Endodermal cell (in vitro differentiated cells): ENCODE measurements around the gene OR5B21. TPM values are rescaled to one million over a fixed set of nuclear protein-coding genes. Genes with fewer than 3 reads are reported as not detected.

Experiments
- DNase-seq: peaks from one replicate; pipeline ENCODE4 v3.0.0-alpha.2; 2017
- H3K27ac ChIP-seq: 2 replicates; pipeline ENCODE4 v1.5.1; 2013; ENCODE audit warnings: mild to moderate bottlenecking, low read depth, low read length, moderate library complexity
- H3K27me3 ChIP-seq: 2 replicates; pipeline ENCODE4 v1.6.1; 2013; ENCODE audit warnings: mild to moderate bottlenecking, low read length, moderate library complexity; ENCODE audit not compliant: insufficient read depth, control insufficient read depth, poor library complexity, severe bottlenecking
- H3K36me3 ChIP-seq: 2 replicates; pipeline ENCODE4 v1.7.0; 2013; ENCODE audit warnings: mild to moderate bottlenecking, low read length, moderate library complexity; ENCODE audit not compliant: control insufficient read depth, insufficient read depth
- H3K4me1 ChIP-seq: one replicate; pipeline ENCODE4 v1.7.0; 2013; ENCODE audit warnings: low read length; ENCODE audit not compliant: control insufficient read depth, insufficient read depth
- H3K4me3 ChIP-seq: 2 replicates; pipeline ENCODE4 v1.5.1; 2013; ENCODE audit warnings: mild to moderate bottlenecking, low read length, moderate library complexity
- H3K9ac ChIP-seq: 2 replicates; pipeline ENCODE4 v1.6.1; 2013; ENCODE audit warnings: mild to moderate bottlenecking, low read length, moderate library complexity; ENCODE audit not compliant: poor library complexity, severe bottlenecking; ENCODE audit errors: extremely low read depth
- H3K9me3 ChIP-seq: 2 replicates; pipeline ENCODE4 v1.6.1; 2013; ENCODE audit warnings: mild to moderate bottlenecking, low read length, moderate library complexity; ENCODE audit not compliant: control insufficient read depth
- H3K27ac Mint-ChIP-seq: 2 replicates; pipeline ENCODE4 v1.8.0; 2020; ENCODE audit warnings: mixed read lengths
- H3K27me3 Mint-ChIP-seq: 2 replicates; pipeline ENCODE4 v1.8.0; 2021; ENCODE audit warnings: mild to moderate bottlenecking, mixed read lengths; ENCODE audit not compliant: insufficient read depth
- H3K36me3 Mint-ChIP-seq: 2 replicates; pipeline ENCODE4 v1.8.0; 2020; ENCODE audit warnings: low read depth, mixed read lengths
- H3K4me1 Mint-ChIP-seq: 2 replicates; pipeline ENCODE4 v1.8.0; 2020; ENCODE audit warnings: mixed read lengths
- H3K4me3 Mint-ChIP-seq: 2 replicates; pipeline ENCODE4 v1.8.0; 2020; ENCODE audit warnings: mild to moderate bottlenecking, moderate library complexity, mixed read lengths
- H3K9me3 Mint-ChIP-seq: 2 replicates; pipeline ENCODE4 v1.8.0; 2020; ENCODE audit warnings: mild to moderate bottlenecking, mixed read lengths
- CTCF ChIP-seq: fragments of 200-600 bp; sonication (generic); conservative IDR thresholded peaks from 2 replicates; pipeline ENCODE4 v1.5.0; 2021; ENCODE audit warnings: antibody characterized with exemption, mild to moderate bottlenecking
- WGBS, 2 experiments: methylation state at CpG; one replicate each; pipeline versions ENCODE4 v1.1.5 to v1.1.7; 2013; ENCODE audit warnings: missing lambda C conversion rate in 2 of 2, mixed read lengths in 1 of 2; ENCODE audit not compliant: insufficient coverage in 1 of 2, insufficient read length in 1 of 2; 5-methylcytosine and 5-hydroxymethylcytosine counted together
- total RNA-seq, 2 donors: library from RNA; stranded (reverse); fragmentation: NEBNext Ultra II Directional in 1 of 2; extraction: Animal tissue kit (Norgen Biotek cat#: 25700) in 1 of 2; gene quantifications; 2 replicates in 1 of 2; 3 replicates in 1 of 2; pipeline ENCODE4 v1.2.1, GENCODE V29; 2021

The OR5B21 gene
- total RNA-seq, 2 donors from 2014 or later = not detected

GRCh38 chr11:58526721-58527120 is 18.8 kb upstream of the OR5B21 start:
- DNase-seq = no peak
- no peaks in the 10 kb centered on the region for H3K36me3 ChIP-seq
- Mint-ChIP-seq H3K9me3 (peaks cover 11% of the 10 kb centered on the region), H3K4me3 (no peak overlapping the region), H3K27ac (no peak overlapping the region), H3K27me3 (peaks cover 5% of the 10 kb centered on the region), H3K4me1 (peaks cover 5% of the 10 kb centered on the region), H3K36me3 (peaks cover 17% of the 10 kb centered on the region)
- no peaks in the 10 kb centered on the region for H3K4me1 ChIP-seq
- 82 to 90% methylated on average over 1 to 3 of the region's 3 CpGs for WGBS, 2 experiments
- peaks cover under 1% of the 10 kb centered on the region for H3K27me3 ChIP-seq
- H3K27ac ChIP-seq = no peak overlapping the region
- no peak overlapping the region for H3K9ac ChIP-seq
- TF ChIP-seq CTCF = no peak
- H3K4me3 ChIP-seq = no peak overlapping the region
- H3K9me3 ChIP-seq = no peaks in the 10 kb centered on the region

DNA sequence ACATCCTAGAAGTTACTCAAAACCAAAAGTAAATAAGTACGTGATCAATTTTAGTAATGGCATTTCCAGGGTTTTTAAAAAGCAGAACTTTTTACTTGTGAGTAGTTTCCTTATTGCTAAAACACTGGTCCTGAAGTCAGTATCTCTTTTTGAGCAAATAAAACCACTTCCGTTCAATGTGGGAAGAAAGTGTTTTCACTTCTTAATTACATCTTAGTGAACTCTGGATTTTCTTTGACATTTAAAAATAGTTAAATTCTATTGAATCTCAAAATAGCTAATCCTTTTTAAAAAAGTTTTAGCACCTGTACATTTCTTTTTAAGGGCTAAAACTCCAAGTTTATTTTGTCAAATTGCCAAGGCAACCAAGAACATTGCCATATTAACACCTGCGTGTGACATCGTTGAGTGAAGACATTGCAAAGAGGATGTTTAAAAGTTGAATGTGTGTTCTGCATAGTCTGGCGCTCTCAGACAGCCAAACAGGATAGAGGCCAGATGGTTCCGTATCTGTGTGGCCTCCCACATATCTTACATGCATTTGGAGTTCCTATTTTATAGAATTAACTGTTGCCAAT is 17.2 kb upstream of the OR5B21 start:
- Histone ChIP-seq H3K36me3 (no peaks in the 10 kb centered on the region), H3K27me3 (peaks cover 16% of the 10 kb centered on the region), H3K9me3 (no peaks in the 10 kb centered on the region), H3K4me3 (no peak overlapping the region), H3K27ac (no peak overlapping the region), H3K9ac (no peak overlapping the region), H3K4me1 (no peaks in the 10 kb centered on the region)
- H3K27me3 Mint-ChIP-seq = peaks cover 11% of the 10 kb centered on the region
- H3K4me3 Mint-ChIP-seq = no peak overlapping the region
- H3K4me1 Mint-ChIP-seq = peaks cover 5% of the 10 kb centered on the region
- H3K36me3 Mint-ChIP-seq = peaks cover 7% of the 10 kb centered on the region
- WGBS, 2 experiments = 66% methylated on average over 6 of the region's 6 CpGs; no CpG with 5 or more reads in 1 of the 2 experiments
- TF ChIP-seq CTCF = no peak
- peaks cover 5% of the 10 kb centered on the region for H3K9me3 Mint-ChIP-seq
- H3K27ac Mint-ChIP-seq = no peak overlapping the region
- DNase-seq = no peak

DNA sequence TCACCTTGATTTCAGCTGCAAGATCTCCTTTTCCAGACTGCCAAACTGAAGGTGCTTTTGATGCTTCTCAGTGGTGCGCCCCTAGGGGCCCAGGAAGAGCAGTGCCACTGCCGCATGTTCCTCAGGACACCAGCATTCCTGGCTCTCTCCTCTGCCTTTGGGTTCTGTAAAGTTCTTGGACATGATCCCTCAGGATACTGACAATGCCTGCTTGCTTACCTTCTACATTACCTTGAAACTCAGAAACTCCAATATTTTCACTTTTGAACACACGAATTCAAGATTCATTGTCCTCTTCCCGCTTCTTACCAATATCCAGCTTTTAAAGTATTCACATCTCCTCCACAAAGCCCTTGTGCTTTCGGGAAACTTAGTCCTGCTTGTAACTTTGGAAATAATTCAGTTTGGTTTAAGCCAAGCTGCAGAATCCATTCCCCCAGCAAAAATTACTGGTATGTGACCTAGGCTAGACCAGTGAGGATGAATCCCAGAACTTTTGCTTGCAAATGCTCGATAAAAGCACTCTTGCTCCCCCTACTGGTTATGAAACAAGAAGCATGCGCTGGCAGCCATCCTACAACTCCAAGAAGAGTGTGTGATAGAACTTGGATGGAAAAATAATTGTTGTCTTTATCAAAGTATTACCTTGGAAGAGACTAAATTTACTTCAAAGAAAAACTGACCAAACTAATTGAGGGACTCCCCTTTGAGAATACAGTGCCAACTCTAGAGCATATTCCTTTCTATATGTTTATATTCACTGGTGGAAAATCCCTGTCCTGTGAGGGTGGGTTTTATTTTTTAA is 16.5 kb upstream of the OR5B21 start:
- H3K36me3 Mint-ChIP-seq = no peaks in the 10 kb centered on the region

More for the DNA sequence above, 16.5 kb upstream of the OR5B21 start:
- H3K27ac Mint-ChIP-seq = no peak overlapping the region
- H3K27me3 ChIP-seq = peaks cover 22% of the 10 kb centered on the region
- H3K4me1 Mint-ChIP-seq = peaks cover 5% of the 10 kb centered on the region
- WGBS, 2 experiments = 20 to 23% methylated on average over 5 to 7 of the region's 7 CpGs
- TF ChIP-seq CTCF = peak; percentile 78
- peak overlapping the region; percentile 20 for H3K4me3 Mint-ChIP-seq
- H3K4me3 ChIP-seq = no peak overlapping the region
- peaks cover 15% of the 10 kb centered on the region for H3K27me3 Mint-ChIP-seq
- no peak overlapping the region for H3K9ac ChIP-seq
- no peak overlapping the region for H3K27ac ChIP-seq
- no peaks in the 10 kb centered on the region for H3K9me3 ChIP-seq
- H3K36me3 ChIP-seq = no peaks in the 10 kb centered on the region
- peak; percentile 88 for DNase-seq
- no peaks in the 10 kb centered on the region for H3K4me1 ChIP-seq
- no peaks in the 10 kb centered on the region for H3K9me3 Mint-ChIP-seq
